HCEC 1CT (cell line): ENCODE data around the gene ASIC1.
"Not testable (repeated sequence)": the region's sequence is repeated elsewhere in the genome, so short reads cannot be mapped to it uniquely, and the experiment has no call there.

Experiments used
- DNase-seq: peaks from one replicate; pipeline ENCODE4 v3.0.0-alpha.2; 2017

ASIC1 gene

GRCh38 chr12:50057000-50057841 is at the start of gene ASIC1:
ASIC1 (plus strand) TSS chr12:50057596; CDS start chr12:50058767, 1,171 bp downstream.
- DNase-seq = peak; percentile 55

GRCh38 chr12:50013361-50014147 is 43.8 kb upstream of the ASIC1 start:
- no peak for DNase-seq

DNA sequence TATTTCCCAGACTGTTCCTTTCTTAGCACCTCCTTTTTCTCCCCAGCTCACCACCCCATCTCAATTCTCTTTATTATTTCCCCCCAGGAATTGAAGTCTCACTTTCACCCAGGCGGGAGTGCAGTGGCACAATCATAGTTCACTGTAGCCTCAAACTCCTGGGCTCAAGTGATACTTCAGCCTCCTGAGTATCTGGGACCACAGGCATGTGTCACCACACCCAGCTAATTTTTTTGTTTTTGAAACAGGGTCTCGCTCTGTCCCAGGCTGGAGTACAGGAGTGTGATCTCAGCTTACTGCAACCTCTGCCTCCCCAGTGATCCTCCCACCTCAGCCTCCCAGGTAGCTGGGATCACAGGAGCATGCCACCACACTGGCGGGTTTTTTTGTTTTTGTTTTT is 43.1 kb upstream of the ASIC1 start:
- DNase-seq = no peak

DNA sequence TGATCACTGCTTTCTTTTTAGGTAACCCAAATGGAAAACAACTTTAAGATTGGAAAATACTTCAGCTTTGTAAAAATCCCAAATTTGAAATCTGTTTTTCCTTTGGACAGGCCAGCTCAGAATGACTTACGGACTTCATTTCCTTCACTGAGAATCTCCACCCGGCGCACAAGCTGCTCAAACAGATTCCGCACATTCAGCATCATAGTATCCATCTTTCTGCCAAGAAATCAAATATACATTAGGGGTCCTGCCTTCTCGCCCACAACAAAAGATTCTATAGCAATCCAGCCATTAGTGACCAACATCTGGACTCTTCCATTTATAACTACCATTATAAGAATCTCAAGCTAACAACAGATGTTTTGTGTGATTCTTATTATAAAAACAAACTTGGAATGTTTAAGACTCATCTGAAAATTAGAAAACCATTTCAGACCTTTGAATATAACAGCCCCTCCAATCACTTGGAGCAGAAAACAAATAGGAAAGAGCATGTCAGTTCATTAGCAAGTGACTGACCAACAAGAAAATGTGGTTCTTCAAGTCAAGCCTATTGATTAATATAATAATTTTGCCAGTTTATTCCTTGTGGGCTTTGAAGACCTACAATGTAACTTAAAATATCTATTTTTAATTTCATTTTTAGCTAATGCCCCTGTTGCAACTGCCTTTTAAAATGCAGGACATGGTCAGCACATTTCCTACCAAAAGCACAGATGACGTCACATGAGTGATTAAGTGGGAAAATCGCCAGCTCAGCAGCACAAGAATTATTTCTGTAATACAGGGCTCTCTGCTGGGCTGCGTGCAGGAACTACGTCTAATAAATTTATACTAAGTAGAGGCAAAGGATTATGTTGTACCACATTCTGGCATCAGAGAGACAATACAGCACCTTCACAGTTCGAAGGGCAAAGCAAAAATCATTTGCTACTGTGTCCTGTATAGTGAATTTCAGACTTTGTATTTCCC is 40.6 kb upstream of the ASIC1 start:
- peak; percentile 91 for DNase-seq

- DNase-seq = peak; percentile 66
Measured at GRCh38 chr12:50017641-50018040, 39.8 kb upstream of the ASIC1 start.

- no peak for DNase-seq
Measured at GRCh38 chr12:50018154-50018553, 39.2 kb upstream of the ASIC1 start.

GRCh38 chr12:50018968-50019367 is 38.4 kb upstream of the ASIC1 start:
- no peak for DNase-seq

GRCh38 chr12:50019524-50019923 is 37.9 kb upstream of the ASIC1 start:
- no peak for DNase-seq

DNA sequence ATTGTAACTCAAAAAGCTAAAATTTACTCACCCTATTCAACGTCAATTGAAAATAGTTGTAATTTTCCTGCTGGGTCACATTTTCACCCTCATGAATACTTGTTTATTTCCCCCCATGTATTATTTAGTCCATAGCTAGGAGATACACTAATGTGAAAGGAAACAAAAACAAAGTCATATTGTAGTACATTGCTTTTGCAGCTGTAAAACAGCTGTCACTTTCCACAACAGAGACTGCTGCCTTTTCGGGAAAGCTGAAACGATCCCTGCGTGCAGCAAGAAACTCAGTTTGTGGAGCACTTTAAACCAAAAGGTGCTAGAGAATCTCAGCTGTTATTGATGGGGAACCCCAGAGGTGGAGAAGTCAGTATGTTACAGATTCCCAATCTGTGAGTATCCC is 36.4 kb upstream of the ASIC1 start:
- no peak for DNase-seq

DNA sequence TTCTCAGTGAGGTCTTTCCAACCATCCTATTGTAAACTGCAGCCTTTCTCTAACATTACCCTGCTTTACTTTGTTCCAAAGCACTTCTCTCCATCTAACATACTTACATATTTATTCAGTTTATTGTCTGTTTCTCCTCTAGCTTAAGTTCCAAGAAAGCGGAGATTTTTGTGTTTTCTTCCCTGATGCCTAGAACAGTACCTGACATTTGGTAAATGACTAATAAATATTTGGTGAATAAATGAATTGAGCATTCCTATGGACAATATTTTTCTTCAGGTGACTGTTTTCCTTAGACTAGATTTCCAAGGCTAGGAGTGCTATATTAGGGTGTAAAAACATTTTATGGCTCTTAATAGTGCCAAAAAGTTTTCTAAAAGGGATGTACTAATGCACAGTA is 34.5 kb upstream of the ASIC1 start:
- DNase-seq = no peak

GRCh38 chr12:50024227-50024626 is 33.2 kb upstream of the ASIC1 start:
- DNase-seq = no peak

- DNase-seq = no peak
Measured at GRCh38 chr12:50024805-50025186, 32.6 kb upstream of the ASIC1 start.

- DNase-seq = peak; percentile 97
Measured at GRCh38 chr12:50025187-50026059, 32.0 kb upstream of the ASIC1 start, which contains the start of gene RACGAP1. RACGAP1 (minus strand) TSS chr12:50025494; CDS start chr12:50016715, 8,779 bp downstream.

- no peak for DNase-seq
Measured at GRCh38 chr12:50026691-50027090, 30.7 kb upstream of the ASIC1 start.

DNA sequence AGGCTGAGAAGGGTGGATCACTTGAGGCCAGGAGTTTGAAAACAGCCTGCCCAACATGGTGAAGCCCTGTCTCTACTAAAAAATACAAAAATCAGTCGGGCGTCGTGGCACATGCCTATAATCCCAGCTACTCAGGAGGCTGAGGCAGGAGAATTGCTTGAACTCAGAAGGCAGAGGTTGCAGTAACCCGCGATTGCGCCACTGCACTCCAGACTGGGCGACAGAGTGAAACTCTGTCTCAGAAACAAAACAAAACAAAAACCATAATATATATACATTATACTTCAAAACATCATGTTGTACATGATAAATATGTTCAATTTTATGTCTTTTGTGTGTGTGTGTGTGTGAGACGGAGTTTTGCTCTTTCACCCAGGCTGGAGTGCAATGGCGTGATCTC is 26.9 kb upstream of the ASIC1 start:
- not testable (repeated sequence) for DNase-seq

GRCh38 chr12:50032515-50032853 is 24.9 kb upstream of the ASIC1 start:
- no peak for DNase-seq

DNA sequence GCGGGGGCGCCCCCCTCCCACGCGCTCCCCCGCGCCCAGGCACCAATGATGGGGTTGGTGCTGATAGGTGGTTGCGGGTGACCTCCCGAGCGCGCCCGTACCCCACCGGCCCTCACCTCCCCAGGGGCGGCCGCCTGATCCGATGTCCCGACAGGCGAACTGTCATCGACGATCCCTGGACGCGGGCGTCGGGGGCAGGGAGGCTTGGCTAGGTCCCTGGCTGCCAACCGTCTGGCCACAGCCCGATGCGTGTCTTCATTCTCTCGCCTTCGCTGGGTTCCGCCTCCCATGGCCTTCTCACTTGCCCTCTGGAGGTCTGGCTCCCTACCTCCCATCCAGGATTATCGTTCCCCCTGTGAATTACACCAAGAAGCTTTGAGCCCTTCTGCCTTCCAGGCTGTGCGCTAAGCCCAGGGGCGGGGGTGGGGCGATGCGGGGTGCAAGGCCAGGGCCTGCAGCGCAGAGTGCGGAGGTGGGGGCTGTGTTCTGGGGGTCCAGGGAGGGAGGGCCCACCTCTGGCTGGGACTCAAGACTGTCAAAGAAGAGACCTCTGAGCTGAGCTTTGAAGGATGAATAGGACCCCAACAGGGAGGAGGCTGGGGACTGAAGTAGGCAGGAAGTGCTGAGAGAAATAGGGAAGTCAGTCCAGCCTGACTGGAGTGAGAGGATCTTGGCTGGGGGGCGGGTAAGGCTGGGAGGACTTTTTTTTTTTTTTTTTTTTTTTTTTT is 24.4 kb upstream of the ASIC1 start:
- no peak for DNase-seq

- DNase-seq = no peak
Measured at GRCh38 chr12:50038336-50038735, 19.1 kb upstream of the ASIC1 start.

DNA sequence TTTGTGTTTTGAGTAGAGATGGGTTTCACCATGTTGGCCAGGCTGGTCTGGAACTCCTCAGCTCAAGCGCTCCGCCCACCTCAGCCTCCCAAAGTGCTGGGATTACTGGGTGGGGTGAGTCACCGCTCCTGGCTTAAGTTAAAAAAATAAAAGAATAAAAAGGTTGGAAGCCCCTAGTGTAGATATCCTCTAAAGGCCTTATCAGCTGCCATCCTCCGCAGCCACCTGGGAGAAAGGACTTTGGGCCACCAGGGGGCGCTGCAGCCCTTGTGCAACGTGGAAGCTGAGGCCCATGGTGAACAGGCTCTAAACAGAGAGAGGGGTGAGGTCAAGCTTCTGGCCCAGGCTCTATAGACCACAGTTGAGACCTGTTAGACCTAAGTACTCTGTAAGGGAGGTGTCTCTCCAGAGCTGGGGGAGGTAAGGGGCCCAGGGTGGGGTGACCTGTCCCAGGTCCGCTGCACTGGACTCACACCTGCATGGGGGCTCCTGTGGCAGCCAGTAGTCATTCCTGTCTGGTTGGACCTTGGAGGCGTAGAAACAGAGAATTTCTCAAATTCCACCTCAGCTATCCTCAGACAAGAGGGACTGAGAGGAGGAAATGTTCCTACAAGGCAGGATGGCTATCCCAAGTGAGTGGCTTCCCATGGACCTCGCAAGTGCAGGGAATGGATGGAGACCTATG is 18.1 kb upstream of the ASIC1 start:
- DNase-seq = peak; percentile 62

- no peak for DNase-seq
Measured at GRCh38 chr12:50040657-50041056, 16.7 kb upstream of the ASIC1 start.
